H1 (cell line): Measurements from ENCODE around the gene LCLAT1. TPM values are rescaled to one million over a fixed set of nuclear protein-coding genes. Genes with fewer than 3 reads are reported as not detected.

Experiments
- CTCF ChIA-PET: fragments of 300-600 bp; sonication (Branson Sonifier 250); formaldehyde crosslinking; loops from one replicate; lab custom pipeline; 2021; ENCODE audit not compliant: partially characterized antibody; lab: Charles Lee
- POLR2A ChIA-PET: fragments of 300-600 bp; sonication (Branson Sonifier 250); formaldehyde crosslinking; loops from one replicate; lab custom pipeline; 2021; ENCODE audit warnings: inconsistent platforms; ENCODE audit not compliant: partially characterized antibody; lab: Charles Lee
- DNase-seq, 2 experiments: peaks; one replicate each; pipeline versions ENCODE4 v3.0.0 to v3.0.0-alpha.2; 2010 to 2022; ENCODE audit warnings: low spot score in 2 of 2, low read depth in 1 of 2, mixed read lengths in 1 of 2
- FAIRE-seq: peaks from 2 replicates; lab custom pipeline; 2011; peaks lifted over from hg19 to GRCh38; lab: Jason Lieb, UNC
- H2AFZ ChIP-seq: 2 replicates; pipeline ENCODE4 v1.8.1; 2012; ENCODE audit warnings: low read length, inconsistent platforms
- H2AK5ac ChIP-seq: 2 replicates; pipeline ENCODE4 v1.6.1; 2013; ENCODE audit warnings: low read depth, low read length
- H2BK120ac ChIP-seq: replicated peaks from 2 replicates; pipeline ENCODE3; 2013; ENCODE audit warnings: low read depth, low read length, inconsistent platforms
- H2BK12ac ChIP-seq: 2 replicates; pipeline ENCODE4 v1.6.1; 2013; ENCODE audit warnings: low read depth, low read length
- H2BK15ac ChIP-seq: 2 replicates; pipeline ENCODE4 v1.6.1; 2013; ENCODE audit warnings: low read length
- H2BK20ac ChIP-seq: 2 replicates; pipeline ENCODE4 v1.6.1; 2013; ENCODE audit warnings: low read length
- H2BK5ac ChIP-seq: 2 replicates; pipeline ENCODE4 v1.6.1; 2013; ENCODE audit warnings: low read depth, low read length
- H3K14ac ChIP-seq: 2 replicates; pipeline ENCODE4 v1.6.1; 2013; ENCODE audit warnings: inconsistent platforms; ENCODE audit not compliant: insufficient read length
- H3K18ac ChIP-seq: 2 replicates; pipeline ENCODE4 v1.6.1; 2013; ENCODE audit warnings: low read length; ENCODE audit errors: extremely low read depth
- H3K23ac ChIP-seq: 2 replicates; pipeline ENCODE4 v1.6.1; 2013; ENCODE audit warnings: inconsistent platforms; ENCODE audit not compliant: insufficient read length
- H3K23me2 ChIP-seq: 2 replicates; pipeline ENCODE4 v1.6.1; 2013; ENCODE audit warnings: low read depth, low read length
- H3K27ac ChIP-seq: 2 replicates; pipeline ENCODE4 v1.6.1; 2011; ENCODE audit warnings: low read depth, low read length, inconsistent platforms
- H3K27me3 ChIP-seq, 4 experiments: replicated peaks in 1 of 4; 1 replicate in 1 of 4; 2 replicates in 3 of 4; pipeline versions ENCODE4 v1.6.1 to v1.8.1; 2011 to 2013; ENCODE audit warnings: low read length in 3 of 4, mild to moderate bottlenecking in 3 of 4, inconsistent platforms in 2 of 4, mixed read lengths in 2 of 4, moderate library complexity in 1 of 4; ENCODE audit not compliant: control insufficient read depth in 3 of 4, insufficient read depth in 3 of 4; ENCODE audit errors: extremely low read depth in 1 of 4
- H3K36me3 ChIP-seq, 4 experiments: 2 replicates each; pipeline versions ENCODE4 v1.6.1 to v1.8.1; 2011 to 2013; ENCODE audit warnings: mild to moderate bottlenecking in 4 of 4, low read length in 3 of 4, moderate library complexity in 2 of 4, control low read depth in 1 of 4, inconsistent platforms in 1 of 4; ENCODE audit not compliant: insufficient read depth in 4 of 4, control insufficient read depth in 2 of 4
- H3K4ac ChIP-seq: replicated peaks from 2 replicates; pipeline ENCODE3; 2013; ENCODE audit warnings: low read length, low read depth, mixed read lengths, inconsistent platforms; ENCODE audit not compliant: insufficient read length
- H3K4me1 ChIP-seq, 4 experiments: replicated peaks in 1 of 4; 1 replicate in 1 of 4; 2 replicates in 3 of 4; pipeline versions ENCODE4 v1.6.1 to v1.8.1; 2011 to 2013; ENCODE audit warnings: low read length in 3 of 4, inconsistent platforms in 2 of 4, mixed read lengths in 1 of 4; ENCODE audit not compliant: insufficient read depth in 4 of 4, control insufficient read depth in 3 of 4
- H3K4me2 ChIP-seq, 2 experiments: 2 replicates each; pipeline versions ENCODE4 v1.6.1 to v1.8.1; 2011 to 2013; ENCODE audit warnings: low read depth in 2 of 2, low read length in 2 of 2, control low read depth in 1 of 2, inconsistent platforms in 1 of 2, mild to moderate bottlenecking in 1 of 2; ENCODE audit not compliant: insufficient read depth in 1 of 2
- H3K4me3 ChIP-seq, 4 experiments: fragments of 200-600, 300-600 bp in 1 of 4; sonication (generic), shearing (Covaris generic), sonication (Bioruptor Twin) in 1 of 4; 2 replicates each; pipeline versions ENCODE4 v1.5.1 to v1.8.1; 2011 to 2016; ENCODE audit warnings: low read length in 4 of 4, low read depth in 3 of 4, control low read depth in 2 of 4, inconsistent platforms in 2 of 4, mild to moderate bottlenecking in 2 of 4, mixed read lengths in 1 of 4, moderate library complexity in 1 of 4; ENCODE audit not compliant: insufficient read depth in 2 of 4; ENCODE audit errors: extremely low read depth in 1 of 4
- H3K56ac ChIP-seq: replicated peaks from 2 replicates; pipeline ENCODE3; 2013; ENCODE audit warnings: low read depth, mild to moderate bottlenecking, mixed read lengths, low read length, inconsistent platforms; ENCODE audit not compliant: insufficient read length
- H3K79me1 ChIP-seq: 2 replicates; pipeline ENCODE4 v1.6.1; 2013; ENCODE audit warnings: low read depth, low read length, control low read depth
- H3K79me2 ChIP-seq, 2 experiments: 2 replicates each; pipeline versions ENCODE4 v1.6.1 to v1.8.1; 2012 to 2013; ENCODE audit warnings: low read length in 2 of 2, mild to moderate bottlenecking in 2 of 2, inconsistent platforms in 1 of 2; ENCODE audit not compliant: insufficient read depth in 2 of 2, control insufficient read depth in 1 of 2
- H3K9ac ChIP-seq, 4 experiments: replicated peaks in 1 of 4; 1 replicate in 1 of 4; 2 replicates in 3 of 4; pipeline versions ENCODE4 v1.6.1 to v1.8.1; 2011 to 2013; ENCODE audit warnings: low read depth in 3 of 4, low read length in 3 of 4, control low read depth in 2 of 4, mild to moderate bottlenecking in 2 of 4, moderate library complexity in 2 of 4, inconsistent platforms in 1 of 4; ENCODE audit errors: extremely low read depth in 1 of 4
- H3K9me3 ChIP-seq, 2 experiments: 2 replicates each; pipeline versions ENCODE4 v1.6.1 to v1.8.1; 2012 to 2013; ENCODE audit warnings: mild to moderate bottlenecking in 2 of 2, moderate library complexity in 2 of 2, control low read depth in 1 of 2, inconsistent platforms in 1 of 2, low read depth in 1 of 2, low read length in 1 of 2, mixed read lengths in 1 of 2; ENCODE audit not compliant: insufficient read depth in 2 of 2
- H4K20me1 ChIP-seq, 2 experiments: replicated peaks in 1 of 2; 2 replicates each; pipeline versions ENCODE3 to v1.8.1; 2011 to 2013; ENCODE audit warnings: inconsistent platforms in 2 of 2, low read length in 2 of 2, mild to moderate bottlenecking in 1 of 2; ENCODE audit not compliant: insufficient read depth in 2 of 2, control insufficient read depth in 1 of 2
- H4K5ac ChIP-seq: 2 replicates; pipeline ENCODE4 v1.6.1; 2013; ENCODE audit warnings: low read length, low read depth, mixed read lengths, inconsistent platforms; ENCODE audit not compliant: insufficient read length
- H4K8ac ChIP-seq: 2 replicates; pipeline ENCODE4 v1.8.0; 2013; ENCODE audit warnings: mild to moderate bottlenecking, moderate library complexity, low read length, inconsistent platforms; ENCODE audit not compliant: insufficient read depth; ENCODE audit errors: extremely low read depth
- H4K91ac ChIP-seq: replicated peaks from 2 replicates; pipeline ENCODE3; 2013; ENCODE audit warnings: low read length, mixed read lengths, inconsistent platforms; ENCODE audit not compliant: insufficient read length
- ASH2L ChIP-seq: fragments of 200-600, 300-600 bp; sonication (generic); IDR thresholded peaks from one replicate; pipeline ENCODE4 v1.7.1; 2017; ENCODE audit warnings: low read length
- CREB1 ChIP-seq: IDR thresholded peaks from 2 replicates; pipeline ENCODE4 v1.6.1; 2012; ENCODE audit warnings: inconsistent platforms
- EGR1 ChIP-seq: IDR thresholded peaks from 2 replicates; pipeline ENCODE4 v1.6.1; 2011; ENCODE audit warnings: low read depth, low read length, borderline replicate concordance
- HDAC6 ChIP-seq: IDR thresholded peaks from one replicate; pipeline ENCODE4 v1.7.1; 2012; ENCODE audit warnings: low read depth, mild to moderate bottlenecking, inconsistent platforms, low read length, moderate library complexity
- NRF1 ChIP-seq: IDR thresholded peaks from 2 replicates; pipeline ENCODE4 v1.6.1; 2011; ENCODE audit warnings: mild to moderate bottlenecking, low read depth, low read length, improper control_type of control experiment
- POLR2A ChIP-seq, 2 experiments: IDR thresholded peaks; 1 replicate in 1 of 2; 2 replicates in 1 of 2; pipeline ENCODE4 v1.6.1; 2011; ENCODE audit warnings: low read depth in 2 of 2, low read length in 2 of 2, mild to moderate bottlenecking in 2 of 2; ENCODE audit errors: control extremely low read depth in 1 of 2
- POU5F1 ChIP-seq: IDR thresholded peaks from 2 replicates; pipeline ENCODE4 v1.6.1; 2011; ENCODE audit warnings: low read depth, mild to moderate bottlenecking, low read length, moderate library complexity
- RBBP5 ChIP-seq: IDR thresholded peaks from 2 replicates; pipeline ENCODE4 v1.7.1; 2012; ENCODE audit warnings: low read depth, mild to moderate bottlenecking, inconsistent platforms, low read length, moderate library complexity, borderline replicate concordance
- RFX5 ChIP-seq: IDR thresholded peaks from 2 replicates; pipeline ENCODE4 v1.6.1; 2011; ENCODE audit warnings: low read depth, low read length, improper control_type of control experiment, borderline replicate concordance
- RXRA ChIP-seq: IDR thresholded peaks from 2 replicates; pipeline ENCODE4 v1.6.1; 2011; ENCODE audit warnings: low read depth, mild to moderate bottlenecking, low read length, moderate library complexity; ENCODE audit not compliant: insufficient read depth
- SIX5 ChIP-seq: IDR thresholded peaks from 2 replicates; pipeline ENCODE4 v1.6.1; 2011; ENCODE audit warnings: mild to moderate bottlenecking, low read depth, low read length
- YY1 ChIP-seq: IDR thresholded peaks from 2 replicates; pipeline ENCODE4 v1.6.1; 2011; ENCODE audit warnings: low read depth, mild to moderate bottlenecking, low read length
- WGBS, 2 experiments: shearing (Covaris generic) in 1 of 2; methylation state at CpG; one replicate each; pipeline versions ENCODE4 v1.1.6 to v1.1.7; 2013 to 2015; ENCODE audit warnings: low lambda C conversion rate in 2 of 2, mixed read lengths in 2 of 2, inconsistent platforms in 1 of 2, low coverage in 1 of 2, missing lambda C conversion rate in 1 of 2; ENCODE audit not compliant: insufficient replicate concordance in 2 of 2, insufficient coverage in 1 of 2, insufficient read length in 1 of 2; ENCODE audit errors: extremely low coverage in 1 of 2, missing lambda C conversion rate in 1 of 2; 5-methylcytosine and 5-hydroxymethylcytosine counted together
- polyA plus RNA-seq, 7 experiments: library from polyadenylated mRNA; depleted of rRNA in 3 of 7; stranded (reverse) in 5 of 7; unstranded in 2 of 7; fragments of >200 nt in 5 of 7; fragments of 200-250 nt in 2 of 7; gene quantifications; 1 replicate in 5 of 7; 2 replicates in 1 of 7; 4 replicates in 1 of 7; pipeline versions ENCODE4 v1.2.1 to v1.2.3, GENCODE V29; 2011 to 2013; ENCODE audit warnings: missing spikeins in 2 of 7, mixed read lengths in 2 of 7
- total RNA-seq: library from RNA; stranded (reverse); fragmentation: NEBNext Ultra II Directional; extraction: Animal tissue kit (Norgen Biotek cat#: 25700); gene quantifications from 2 replicates; pipeline ENCODE4 v1.2.1, GENCODE V29; 2021
- TF ChIP-seq, protein P1 (sequence below), 3 experiments: IDR thresholded peaks; 1 replicate in 2 of 3; 2 replicates in 1 of 3; pipeline versions ENCODE4 v1.5.1 to v1.6.1; 2011; ENCODE audit warnings: low read length in 3 of 3, mild to moderate bottlenecking in 3 of 3, inconsistent platforms in 2 of 3, low read depth in 1 of 3, moderate library complexity in 1 of 3; ENCODE audit not compliant: insufficient read depth in 1 of 3; ENCODE audit errors: control extremely low read depth in 1 of 3

Gene LCLAT1
- total and polyA plus RNA-seq, 2 of the 8 experiments (the other 6 are each of a cell fraction or from before 2014, with no cell fraction given), result 7.6 to 22.0 TPM

DNA sequence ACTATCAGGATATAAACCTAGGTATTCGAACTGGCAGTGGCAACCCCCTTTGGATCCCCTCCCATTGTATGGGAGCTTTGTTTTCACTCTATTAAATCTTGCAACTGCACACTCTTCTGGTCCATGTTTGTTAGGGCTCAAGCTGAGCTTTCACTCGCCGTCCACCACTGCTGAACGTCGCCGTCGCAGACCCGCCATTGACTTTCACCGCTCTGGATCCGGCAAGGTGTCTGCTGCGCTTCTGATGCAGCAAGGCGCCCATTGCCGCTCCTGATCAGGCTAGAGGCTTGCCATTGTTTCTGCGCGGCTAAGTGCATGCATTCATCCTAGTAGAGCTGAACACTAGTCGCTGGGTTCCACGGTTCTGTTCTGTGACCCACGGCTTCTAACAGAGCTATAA lies 69.1 kb downstream of the LCLAT1 start:
- no peaks in the 10 kb centered on the region for H3K23me2 ChIP-seq
- H2AK5ac ChIP-seq, result no peak overlapping the region
- no peak overlapping the region for H3K23ac ChIP-seq
- H3K4me1 ChIP-seq, result peaks cover 0 to 17% (median 5%) of the 10 kb centered on the region in 4 experiments; a peak in 3 of 7 replicates
- no peak overlapping the region for H3K4me2 ChIP-seq
- FAIRE-seq, result no peak
- no peak overlapping the region for H2BK12ac ChIP-seq
- no peak overlapping the region for H3K4ac ChIP-seq
- no peak overlapping the region for H3K14ac ChIP-seq
- H4K91ac ChIP-seq, result no peak overlapping the region
- no peak overlapping the region for H2BK5ac ChIP-seq
- CTCF ChIA-PET, result interaction anchor here (0.9 kb wide), 3 partner anchors 10 to 457 kb away, joined by 3 read pairs; no protein-coding TSS in a partner anchor
- no peak overlapping the region for H3K9ac ChIP-seq
- peaks cover 0 to 13% (median 4%) of the 10 kb centered on the region in 4 experiments; a peak in 5 of 8 replicates for H3K36me3 ChIP-seq
- no peak overlapping the region for H3K27ac ChIP-seq
- no peak overlapping the region for H4K5ac ChIP-seq
- no peak overlapping the region for H2BK20ac ChIP-seq
- H3K27me3 ChIP-seq, result no peaks in the 10 kb centered on the region
- no peak overlapping the region for H2AFZ ChIP-seq
- no peak overlapping the region for H2BK15ac ChIP-seq
- no peak overlapping the region for H3K4me3 ChIP-seq
- WGBS, 2 experiments, result 86% methylated on average over 17 of the region's 18 CpGs; no CpG with 5 or more reads in 1 of the 2 experiments
- DNase-seq, result no peak
- no peak overlapping the region for H2BK120ac ChIP-seq
- H3K18ac ChIP-seq, result no peak overlapping the region
- no peak overlapping the region for H4K8ac ChIP-seq
- H3K79me2 ChIP-seq, result peaks cover 0 to 17% of the 10 kb centered on the region in 2 experiments; a peak in 2 of 4 replicates
- no peak overlapping the region for H3K56ac ChIP-seq
- POLR2A ChIA-PET, result no interaction called here
- no peaks in the 10 kb centered on the region for H4K20me1 ChIP-seq
- peaks cover 8 to 11% of the 10 kb centered on the region in 2 experiments; a peak in 3 of 4 replicates for H3K9me3 ChIP-seq
- no peaks in the 10 kb centered on the region for H3K79me1 ChIP-seq
- TF ChIP-seq RBBP5 (no peak), SIX5 (no peak), POU5F1 (no peak), RFX5 (no peak), CREB1 (no peak), HDAC6 (no peak), ASH2L (no peak), RXRA (no peak), EGR1 (no peak), POLR2A (IDR thresholded peaks at IDR 0.05; ENCODE audit: control extremely low read depth in 1 of 2, low read depth in 2 of 2, low read length in 2 of 2) (no peak), YY1 (no peak), NRF1 (no peak)
- TF ChIP-seq, protein P1, sequence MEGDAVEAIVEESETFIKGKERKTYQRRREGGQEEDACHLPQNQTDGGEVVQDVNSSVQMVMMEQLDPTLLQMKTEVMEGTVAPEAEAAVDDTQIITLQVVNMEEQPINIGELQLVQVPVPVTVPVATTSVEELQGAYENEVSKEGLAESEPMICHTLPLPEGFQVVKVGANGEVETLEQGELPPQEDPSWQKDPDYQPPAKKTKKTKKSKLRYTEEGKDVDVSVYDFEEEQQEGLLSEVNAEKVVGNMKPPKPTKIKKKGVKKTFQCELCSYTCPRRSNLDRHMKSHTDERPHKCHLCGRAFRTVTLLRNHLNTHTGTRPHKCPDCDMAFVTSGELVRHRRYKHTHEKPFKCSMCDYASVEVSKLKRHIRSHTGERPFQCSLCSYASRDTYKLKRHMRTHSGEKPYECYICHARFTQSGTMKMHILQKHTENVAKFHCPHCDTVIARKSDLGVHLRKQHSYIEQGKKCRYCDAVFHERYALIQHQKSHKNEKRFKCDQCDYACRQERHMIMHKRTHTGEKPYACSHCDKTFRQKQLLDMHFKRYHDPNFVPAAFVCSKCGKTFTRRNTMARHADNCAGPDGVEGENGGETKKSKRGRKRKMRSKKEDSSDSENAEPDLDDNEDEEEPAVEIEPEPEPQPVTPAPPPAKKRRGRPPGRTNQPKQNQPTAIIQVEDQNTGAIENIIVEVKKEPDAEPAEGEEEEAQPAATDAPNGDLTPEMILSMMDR (IDR thresholded peaks at IDR 0.05; ENCODE audit: control extremely low read depth in 1 of 3, insufficient read depth in 1 of 3, low read depth in 1 of 3, low read length in 3 of 3), result no peak
